HL-60 (cell line): ENCODE results near the gene GCM1.

ENCODE experiments used
- POLR2AphosphoS5 ChIP-seq: IDR thresholded peaks from 2 replicates; pipeline ENCODE4 v1.6.1; 2012; ENCODE audit warnings: low read depth
- TF ChIP-seq, protein P1 (sequence below): IDR thresholded peaks from one replicate; pipeline ENCODE4 v1.5.1; 2011; ENCODE audit warnings: low read length, control low read depth, inconsistent platforms; ENCODE audit not compliant: insufficient read depth

DNA sequence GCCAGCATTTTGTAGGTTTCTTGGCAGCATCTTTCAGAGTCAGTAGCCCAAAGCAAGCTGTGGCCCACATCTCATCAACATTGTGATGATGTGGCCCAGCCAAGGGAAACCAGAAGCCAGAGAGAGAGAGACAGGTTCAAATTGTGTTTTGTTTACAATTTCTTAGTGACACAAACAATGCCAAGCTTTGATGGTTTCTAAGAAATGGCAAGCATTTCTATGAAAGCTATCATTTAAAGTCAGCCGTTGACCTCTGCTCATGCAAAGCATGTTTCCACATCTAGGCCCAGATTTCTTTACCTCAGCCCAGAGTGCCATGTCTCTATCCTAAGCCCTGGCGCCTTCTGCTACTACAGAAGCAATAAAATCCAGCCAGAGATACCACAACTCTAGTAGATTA lies 32.9 kb downstream of the GCM1 start:
- TF ChIP-seq, protein P1, sequence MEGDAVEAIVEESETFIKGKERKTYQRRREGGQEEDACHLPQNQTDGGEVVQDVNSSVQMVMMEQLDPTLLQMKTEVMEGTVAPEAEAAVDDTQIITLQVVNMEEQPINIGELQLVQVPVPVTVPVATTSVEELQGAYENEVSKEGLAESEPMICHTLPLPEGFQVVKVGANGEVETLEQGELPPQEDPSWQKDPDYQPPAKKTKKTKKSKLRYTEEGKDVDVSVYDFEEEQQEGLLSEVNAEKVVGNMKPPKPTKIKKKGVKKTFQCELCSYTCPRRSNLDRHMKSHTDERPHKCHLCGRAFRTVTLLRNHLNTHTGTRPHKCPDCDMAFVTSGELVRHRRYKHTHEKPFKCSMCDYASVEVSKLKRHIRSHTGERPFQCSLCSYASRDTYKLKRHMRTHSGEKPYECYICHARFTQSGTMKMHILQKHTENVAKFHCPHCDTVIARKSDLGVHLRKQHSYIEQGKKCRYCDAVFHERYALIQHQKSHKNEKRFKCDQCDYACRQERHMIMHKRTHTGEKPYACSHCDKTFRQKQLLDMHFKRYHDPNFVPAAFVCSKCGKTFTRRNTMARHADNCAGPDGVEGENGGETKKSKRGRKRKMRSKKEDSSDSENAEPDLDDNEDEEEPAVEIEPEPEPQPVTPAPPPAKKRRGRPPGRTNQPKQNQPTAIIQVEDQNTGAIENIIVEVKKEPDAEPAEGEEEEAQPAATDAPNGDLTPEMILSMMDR, result no peak
- TF ChIP-seq POLR2AphosphoS5, result no peak
